ENCODE data around the gene ALAS2.
A peak's percentile ranks its signal among the peaks of the same experiment; 100 is the strongest.
"Not testable (repeated sequence)": the region's sequence is repeated elsewhere in the genome, so short reads cannot be mapped to it uniquely, and the experiment has no call there.

Gene ALAS2

GRCh38 chrX:55030271-55031205, at the start of gene ALAS2:
Gene ALAS2 (minus strand): TSS chrX:55030977. CDS start chrX:55026000, 4,977 bp downstream.
- DNase-seq, result no peak

GRCh38 chrX:55074851-55075467, 44.2 kb upstream of the ALAS2 start, which contains the start of gene PAGE2B:
Gene PAGE2B (plus strand): TSS chrX:55075030. CDS start chrX:55076042, 1,012 bp downstream.
- DNase-seq, result no peak

- DNase-seq, result no peak
Observed at GRCh38 chrX:55072286-55072685, 41.5 kb upstream of the ALAS2 start.

- DNase-seq, result not testable (repeated sequence)
Observed at GRCh38 chrX:55067180-55067579, 36.4 kb upstream of the ALAS2 start.

- DNase-seq, result peak; percentile 9
Observed at GRCh38 chrX:55057675-55058249, 27.0 kb upstream of the ALAS2 start.

- DNase-seq, result no peak
Observed at GRCh38 chrX:55056820-55057674, 26.3 kb upstream of the ALAS2 start.

- not testable (repeated sequence) for DNase-seq
Observed at GRCh38 chrX:55050599-55050998, 19.8 kb upstream of the ALAS2 start.

GRCh38 chrX:55041514-55041913, 10.7 kb upstream of the ALAS2 start:
- no peak for DNase-seq

- no peak for DNase-seq
Observed at GRCh38 chrX:55039471-55039870, 8.7 kb upstream of the ALAS2 start.

- no peak for DNase-seq
Observed at GRCh38 chrX:55033429-55033828, 2.7 kb upstream of the ALAS2 start.

- no peak for DNase-seq
Observed at GRCh38 chrX:55029291-55029690, 1.5 kb downstream of the ALAS2 start.

- no peak for DNase-seq
Observed at GRCh38 chrX:55028611-55029010, 2.2 kb downstream of the ALAS2 start.

GRCh38 chrX:55028040-55028439, 2.7 kb downstream of the ALAS2 start:
- DNase-seq, result no peak

GRCh38 chrX:55026840-55027239, 3.9 kb downstream of the ALAS2 start:
- DNase-seq, result no peak

- DNase-seq, result no peak
Observed at GRCh38 chrX:55026143-55026542, 4.6 kb downstream of the ALAS2 start.

- no peak for DNase-seq
Observed at GRCh38 chrX:55014897-55015299, 15.9 kb downstream of the ALAS2 start.

- DNase-seq, result no peak
Observed at GRCh38 chrX:55011294-55011693, 19.5 kb downstream of the ALAS2 start.

GRCh38 chrX:55008571-55009358, 22.0 kb downstream of the ALAS2 start:
- DNase-seq, result no peak

- no peak for DNase-seq
Observed at GRCh38 chrX:55007656-55008055, 23.1 kb downstream of the ALAS2 start.

- no peak for DNase-seq
Observed at GRCh38 chrX:55006827-55007621, 23.8 kb downstream of the ALAS2 start.

- DNase-seq, result no peak
Observed at GRCh38 chrX:55005256-55005655, 25.5 kb downstream of the ALAS2 start.

Data from NCI-H2029 (cell line).